Stimulated activated naive CD4-positive, alpha-beta T cell (primary cell): ENCODE data around the gene CFAP97D1.
"Not testable (repeated sequence)": the region's sequence is repeated elsewhere in the genome, so short reads cannot be mapped to it uniquely, and the experiment has no call there.

Source experiments
- DNase-seq, 6 experiments: peaks; one replicate each; lab custom pipeline; 2025; lab: John Stamatoyannopoulos, UW

Gene CFAP97D1

GRCh38 chr17:43798024-43798423 is 17.8 kb downstream of the CFAP97D1 start:
- not testable (repeated sequence) for DNase-seq

GRCh38 chr17:43799047-43799446 is 18.8 kb downstream of the CFAP97D1 start:
- no peak for DNase-seq

GRCh38 chr17:43800736-43801135 is 20.5 kb downstream of the CFAP97D1 start:
- no peak for DNase-seq

GRCh38 chr17:43801844-43802243 is 21.6 kb downstream of the CFAP97D1 start:
- DNase-seq: no peak

- no peak for DNase-seq
Measured at GRCh38 chr17:43803758-43804157, 23.5 kb downstream of the CFAP97D1 start.

DNA sequence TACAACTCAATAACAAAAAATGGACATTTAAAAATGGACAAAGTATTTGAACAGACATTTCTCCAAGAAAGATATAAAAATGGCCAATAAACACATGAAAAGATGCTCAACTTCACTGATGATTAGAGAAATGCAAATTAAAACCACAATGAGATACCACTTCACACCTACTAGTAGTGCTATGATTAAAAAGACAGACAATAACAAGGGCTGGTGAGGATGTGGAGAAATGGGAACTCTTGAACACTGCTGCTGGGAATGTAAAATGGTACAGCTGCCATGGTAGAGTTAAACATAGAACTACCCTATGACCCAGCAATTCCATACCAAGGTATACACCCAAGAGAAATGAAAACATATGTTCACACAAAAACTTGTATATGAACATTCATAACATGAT is 24.9 kb downstream of the CFAP97D1 start:
- DNase-seq: no peak

- DNase-seq: no peak
Measured at GRCh38 chr17:43808076-43808475, 27.8 kb downstream of the CFAP97D1 start.

- no peak for DNase-seq
Measured at GRCh38 chr17:43809121-43809520, 28.9 kb downstream of the CFAP97D1 start.

GRCh38 chr17:43810226-43810715 is 30.0 kb downstream of the CFAP97D1 start:
- DNase-seq: no peak

DNA sequence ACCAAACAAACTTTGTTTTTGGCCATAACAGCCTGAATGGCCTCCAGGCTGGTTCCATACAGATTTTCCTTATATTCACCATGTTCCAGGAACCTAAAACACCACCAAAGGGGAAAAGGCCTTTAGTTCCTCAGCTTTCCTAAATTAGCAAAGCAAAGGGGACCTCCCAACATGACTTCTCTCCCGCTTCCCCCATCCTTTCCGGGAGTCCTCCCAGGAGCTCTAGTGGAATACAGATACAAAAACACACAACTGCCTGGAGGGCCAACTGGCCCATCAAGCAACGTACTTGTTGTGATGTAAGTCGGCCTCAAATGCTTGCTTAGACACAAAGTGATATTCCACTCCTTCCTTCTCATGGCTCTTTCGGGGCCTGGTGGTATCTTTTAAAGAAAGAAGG is 30.6 kb downstream of the CFAP97D1 start:
- no peak for DNase-seq

- DNase-seq: no peak
Measured at GRCh38 chr17:43812396-43813265, 32.4 kb downstream of the CFAP97D1 start.

GRCh38 chr17:43813386-43813785 is 33.2 kb downstream of the CFAP97D1 start:
- DNase-seq: no peak

GRCh38 chr17:43814026-43814425 is 33.8 kb downstream of the CFAP97D1 start:
- DNase-seq: no peak

DNA sequence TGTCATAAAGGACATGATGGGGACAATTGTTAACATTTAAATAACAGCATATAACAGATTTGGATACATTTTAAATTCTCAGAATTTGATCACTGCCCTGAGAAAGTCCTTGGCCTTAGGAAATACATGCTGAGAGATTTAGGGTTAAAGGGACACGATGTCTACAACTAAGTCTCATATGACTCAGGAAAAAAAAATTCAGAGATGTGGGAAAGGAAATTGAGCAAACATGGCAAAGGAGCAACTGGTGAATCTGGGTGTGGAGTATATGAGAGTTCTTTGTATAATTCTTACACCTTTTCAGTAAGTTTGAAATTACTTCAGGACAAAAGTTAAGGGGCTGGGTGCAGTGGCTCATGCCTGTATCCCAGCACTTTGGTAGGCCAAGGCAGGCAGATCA is 34.5 kb downstream of the CFAP97D1 start:
- no peak for DNase-seq

- no peak for DNase-seq
Measured at GRCh38 chr17:43816336-43817320, 36.4 kb downstream of the CFAP97D1 start.

DNA sequence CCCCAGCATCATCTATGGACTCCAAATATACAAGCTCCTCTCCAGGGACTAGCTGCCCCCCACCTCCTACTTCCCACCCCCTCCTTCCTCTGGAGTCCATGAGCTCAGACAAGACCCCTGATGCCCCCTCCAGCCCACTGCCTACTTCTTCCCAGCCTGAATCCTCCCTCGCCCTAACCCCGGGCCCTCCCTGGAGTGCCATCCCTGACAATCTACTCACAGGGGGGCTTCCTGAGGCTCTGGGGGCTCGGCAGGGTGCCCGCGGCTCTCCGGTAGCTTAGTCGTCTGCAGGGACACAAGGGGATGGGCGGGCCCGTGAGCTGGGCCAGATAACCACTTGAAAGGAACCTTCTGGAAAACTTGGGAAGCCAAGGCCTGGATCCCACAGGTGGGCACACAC is 37.6 kb downstream of the CFAP97D1 start:
- DNase-seq: no peak

DNA sequence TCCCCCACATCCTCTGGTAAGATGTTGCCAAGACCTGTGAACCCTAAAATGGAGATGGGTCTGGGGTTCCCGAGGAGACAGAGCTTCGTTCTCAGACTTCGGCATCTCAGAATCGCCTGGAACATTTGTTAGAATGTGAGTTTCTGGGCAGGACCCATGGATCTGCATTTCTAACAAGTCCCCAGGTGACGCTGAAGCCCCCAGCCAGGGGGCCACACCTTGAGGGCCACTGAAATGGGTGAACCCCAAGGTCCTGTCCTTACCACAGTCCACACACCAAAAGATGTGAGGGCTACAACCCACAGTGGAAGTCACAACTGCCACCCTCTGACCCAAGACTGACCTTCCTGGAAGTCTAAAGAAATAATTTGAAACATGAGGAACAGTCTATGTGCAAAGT is 38.7 kb downstream of the CFAP97D1 start:
- DNase-seq: no peak

- DNase-seq: no peak
Measured at GRCh38 chr17:43820759-43821158, 40.5 kb downstream of the CFAP97D1 start.

DNA sequence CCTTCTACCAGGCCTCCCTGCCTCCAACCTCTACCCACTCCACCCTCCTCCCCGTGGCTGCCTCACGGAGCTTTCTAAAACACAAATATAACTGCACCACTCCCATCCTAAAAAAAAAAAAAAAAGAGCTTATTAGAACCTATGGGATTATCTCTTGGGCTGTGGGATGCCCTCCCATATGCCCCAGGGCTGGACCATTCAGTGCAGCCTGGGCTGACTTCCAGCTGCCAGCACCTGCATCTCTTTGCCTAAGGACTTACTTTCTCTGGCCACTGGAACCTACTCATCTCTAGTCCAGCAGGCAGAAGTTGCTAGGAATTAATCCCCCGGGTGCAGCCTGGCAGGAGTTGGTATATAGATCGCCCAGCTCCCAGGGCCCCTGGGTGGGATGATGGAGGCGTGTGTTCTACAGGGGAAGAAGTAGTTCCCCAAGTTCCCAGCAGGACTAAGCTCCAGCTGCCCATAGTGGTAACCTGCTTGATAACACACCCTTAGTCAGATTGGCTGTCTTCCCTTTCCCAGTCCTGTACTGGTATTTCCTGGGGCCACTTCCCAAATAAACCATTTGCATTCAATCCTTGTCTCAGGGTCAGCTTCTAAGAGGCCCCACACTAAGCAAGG is 42.4 kb downstream of the CFAP97D1 start:
- no peak for DNase-seq

DNA sequence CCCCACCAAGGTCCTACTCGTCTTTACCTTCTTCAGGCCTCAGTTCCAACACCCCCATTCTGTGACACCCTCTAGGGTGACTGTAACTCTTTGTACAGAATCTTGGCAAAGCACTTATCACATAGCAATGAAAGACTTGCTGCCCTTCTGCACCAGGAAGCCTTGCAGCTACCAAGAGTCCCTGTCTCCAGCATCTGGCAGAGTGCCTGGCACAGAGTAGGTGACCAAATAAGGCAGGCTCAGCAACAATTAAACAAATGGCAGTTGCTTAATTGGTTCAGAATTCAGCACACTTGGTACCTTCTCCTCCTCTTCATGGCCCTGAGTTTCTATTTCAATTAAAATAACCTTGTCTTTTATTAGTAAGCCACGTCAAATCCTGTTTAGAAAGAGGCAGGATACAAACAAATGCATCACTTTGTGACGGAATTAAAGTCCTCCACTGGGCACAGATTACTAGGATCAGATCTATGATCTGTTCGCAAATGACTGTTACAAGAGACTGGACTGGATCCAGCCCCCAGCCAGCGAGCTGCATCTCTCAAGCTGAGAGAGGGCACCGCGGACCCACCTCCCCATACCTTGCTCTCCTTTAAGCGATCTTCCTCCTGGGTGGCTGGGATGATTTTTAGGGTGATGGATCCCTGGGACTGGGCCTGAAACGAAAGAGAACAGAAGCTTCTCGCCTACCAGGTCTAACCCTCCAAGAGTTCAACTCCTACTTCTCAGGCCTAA is 43.3 kb downstream of the CFAP97D1 start:
- no peak for DNase-seq

DNA sequence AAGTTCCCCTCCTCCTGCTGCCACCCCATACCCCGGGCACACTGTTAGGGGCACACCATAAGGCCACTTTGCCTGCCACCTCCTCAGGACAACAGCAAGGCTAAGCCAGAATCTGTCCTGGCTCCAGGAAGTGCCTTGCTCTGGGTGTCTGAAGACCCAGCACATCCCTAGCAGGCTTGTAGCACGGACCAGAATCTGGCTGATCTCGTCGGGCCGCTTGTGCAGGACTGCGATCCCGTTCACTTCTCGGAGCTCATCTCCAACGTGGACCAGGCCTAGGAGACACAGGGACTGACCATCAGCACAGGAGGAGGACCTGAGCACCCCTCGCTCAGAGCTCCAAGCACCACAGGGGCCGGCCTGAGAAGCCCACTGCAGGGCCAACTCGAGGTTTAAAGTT is 45.3 kb downstream of the CFAP97D1 start:
- no peak for DNase-seq
